Measurements from ENCODE around the gene UBR2. TPM values are rescaled to one million over a fixed set of nuclear protein-coding genes. Genes with fewer than 3 reads are reported as not detected.
"Not testable (repeated sequence)": the region's sequence is repeated elsewhere in the genome, so short reads cannot be mapped to it uniquely, and the experiment has no call there.

The UBR2 gene
- polyA plus RNA-seq, 3 donors from 2014 or later = 6.4 to 17.7 (median 10.6) TPM

DNA sequence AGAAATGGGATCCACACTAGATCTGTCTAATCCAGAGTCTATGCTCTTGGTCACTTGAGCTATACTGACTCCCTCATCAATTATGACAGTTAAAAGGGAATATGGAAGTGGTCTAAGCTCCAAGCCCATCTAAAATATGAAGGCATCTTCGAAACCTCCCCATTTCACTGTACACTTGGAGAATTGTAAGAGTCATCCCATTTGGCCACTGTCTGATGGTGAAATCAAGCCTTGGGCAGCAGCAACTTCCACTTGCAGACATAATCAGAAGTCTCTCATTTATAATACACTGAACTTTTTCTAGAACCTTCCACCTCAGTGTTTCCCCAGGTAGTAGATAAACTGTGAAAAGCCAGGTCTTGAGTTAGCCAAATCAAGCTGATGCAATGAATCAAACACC, 26.3 kb upstream of the UBR2 start:
- Mint-ChIP-seq H3K4me3 (no peak overlapping the region), H3K9me3 (no peaks in the 10 kb centered on the region), H3K27me3 (ENCODE audit: low read depth in 3 of 3) (peaks cover 3 to 10% (median 6%) of the 10 kb centered on the region in 3 donors), H3K4me1 (no peaks in the 10 kb centered on the region), H3K36me3 (no peaks in the 10 kb centered on the region), H3K27ac (no peak overlapping the region)
- DNase-seq = no peak

DNA sequence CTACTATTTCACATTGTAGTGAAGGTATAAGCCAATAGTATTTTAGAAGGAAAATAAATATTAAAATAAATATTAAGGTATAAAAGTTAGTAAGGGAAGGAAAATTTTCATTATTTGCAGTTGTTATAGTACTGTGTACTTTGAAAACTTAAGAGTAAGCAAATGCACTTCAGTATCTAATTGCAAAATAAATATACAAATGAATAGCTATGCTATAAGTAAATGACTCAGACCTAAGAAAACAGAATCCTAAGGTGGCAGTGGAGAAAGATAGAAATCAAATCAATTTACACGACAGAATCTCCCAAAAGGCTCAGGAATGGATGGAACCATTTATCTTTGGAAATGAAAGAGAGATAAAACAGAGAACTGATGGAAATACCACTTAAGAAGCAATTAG, 24.7 kb upstream of the UBR2 start:
- H3K4me3 Mint-ChIP-seq = no peak overlapping the region
- H3K27ac Mint-ChIP-seq = no peak overlapping the region
- no peak for DNase-seq
- H3K4me1 Mint-ChIP-seq = no peaks in the 10 kb centered on the region
- peaks cover 3 to 10% (median 10%) of the 10 kb centered on the region in 3 donors for H3K27me3 Mint-ChIP-seq (ENCODE audit: low read depth in 3 of 3)
- no peaks in the 10 kb centered on the region for H3K9me3 Mint-ChIP-seq
- H3K36me3 Mint-ChIP-seq = no peaks in the 10 kb centered on the region

DNA sequence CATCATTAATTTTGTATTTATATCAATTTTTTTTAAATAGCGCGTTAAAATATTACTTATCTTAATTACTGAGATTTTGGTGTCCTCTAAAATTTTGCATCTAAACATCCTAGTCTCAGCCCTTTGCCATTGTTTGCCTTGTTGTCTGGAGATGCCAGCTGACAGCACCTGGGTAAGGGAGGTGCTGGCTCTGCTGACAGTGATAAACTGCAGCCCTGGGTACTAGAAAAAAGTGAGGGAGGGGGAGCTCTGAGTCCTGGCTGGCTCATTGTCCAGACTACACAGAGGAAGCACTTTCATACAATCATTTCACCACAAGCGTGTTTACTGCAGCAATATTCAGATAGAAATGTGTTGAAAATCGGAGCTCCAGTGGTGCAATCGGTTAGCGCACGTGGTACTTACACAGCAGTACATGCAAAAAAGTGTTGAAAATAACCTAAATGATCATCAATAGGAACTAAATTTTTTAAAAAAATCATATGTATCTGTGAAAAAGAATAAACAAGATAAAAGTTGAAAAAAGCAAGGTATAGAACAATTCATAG, 18.5 kb upstream of the UBR2 start:
- Mint-ChIP-seq H3K27me3 (ENCODE audit: low read depth in 3 of 3) (peaks cover 5 to 12% (median 6%) of the 10 kb centered on the region in 3 donors), H3K4me3 (no peak overlapping the region), H3K9me3 (no peaks in the 10 kb centered on the region), H3K36me3 (no peaks in the 10 kb centered on the region), H3K4me1 (peaks cover 11 to 12% of the 10 kb centered on the region in 2 donors), H3K27ac (no peak overlapping the region)
- DNase-seq = no peak

DNA sequence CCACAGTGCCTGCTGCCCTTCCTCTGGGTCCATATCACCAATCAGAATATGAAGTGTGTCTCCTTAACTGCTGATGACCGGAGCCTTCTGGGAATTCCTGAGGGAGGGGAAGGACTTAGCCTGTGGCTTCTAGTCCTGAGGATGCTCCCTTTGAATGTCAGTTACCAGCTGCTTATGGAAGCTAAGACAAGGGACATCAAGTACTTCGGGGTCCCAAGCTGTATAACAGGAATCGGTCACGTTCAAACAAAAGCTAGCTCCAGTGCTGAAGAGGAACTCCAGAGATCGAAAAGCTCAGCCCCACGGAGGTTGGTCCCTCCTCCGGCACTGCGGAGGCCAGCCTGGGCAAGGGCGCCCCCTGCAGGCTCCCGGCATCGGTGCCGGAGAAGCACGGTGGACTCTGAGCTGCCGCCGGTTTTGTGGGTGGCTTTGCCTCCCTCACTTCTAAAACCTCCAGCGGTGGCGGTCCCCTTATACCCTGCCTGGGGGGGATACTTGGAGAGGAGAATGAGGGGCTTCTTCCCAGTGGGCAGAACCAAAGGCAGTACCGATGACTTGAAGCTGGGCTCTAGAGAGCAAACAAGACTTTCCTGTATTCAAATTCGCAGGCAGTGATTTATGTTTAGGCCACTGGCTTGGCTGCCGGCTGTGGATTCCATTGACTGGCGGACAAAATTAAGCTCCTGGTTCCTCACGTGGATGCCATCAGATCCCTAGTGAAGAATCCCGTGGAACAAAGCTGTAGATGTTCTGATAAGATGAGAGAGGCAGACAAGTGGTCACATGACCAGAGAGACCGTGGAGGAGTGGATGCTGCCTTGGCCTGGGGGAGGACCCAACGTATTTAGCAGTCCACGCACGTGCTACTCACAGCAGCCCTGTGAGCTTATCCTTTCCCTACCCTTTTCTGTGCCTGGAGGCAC, 16.2 kb upstream of the UBR2 start:
- H3K27ac Mint-ChIP-seq = peak overlapping the region in 1 of 6 donors; percentile 21
- H3K4me3 Mint-ChIP-seq = peak overlapping the region; percentile 69 to 80 (median 73)
- H3K9me3 Mint-ChIP-seq = no peaks in the 10 kb centered on the region
- DNase-seq = peak; percentile 77 to 82 (median 80)
- H3K4me1 Mint-ChIP-seq = peaks cover 11 to 12% of the 10 kb centered on the region in 2 donors
- H3K36me3 Mint-ChIP-seq = no peaks in the 10 kb centered on the region
- H3K27me3 Mint-ChIP-seq (ENCODE audit: low read depth in 3 of 3) = peaks cover 2 to 7% (median 6%) of the 10 kb centered on the region in 3 donors

DNA sequence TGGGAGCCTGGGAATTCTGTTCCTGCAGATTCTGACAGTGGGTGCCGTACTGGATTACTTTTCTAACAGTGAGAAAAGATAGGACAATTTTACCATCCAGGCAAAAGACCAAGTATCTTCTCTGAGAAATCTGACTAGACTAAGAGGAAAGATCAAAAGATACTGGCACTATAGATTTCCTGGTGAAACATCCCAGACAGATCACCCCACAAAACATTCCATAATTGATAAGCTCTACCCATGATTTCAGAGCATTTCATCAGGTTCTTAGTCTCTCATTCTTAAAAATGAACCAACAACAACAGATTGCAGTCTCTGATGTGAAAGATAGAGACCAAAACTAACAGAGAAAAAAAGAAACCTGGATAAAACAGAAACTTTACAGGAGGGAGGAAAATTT, 13.6 kb upstream of the UBR2 start:
- H3K36me3 Mint-ChIP-seq = no peaks in the 10 kb centered on the region
- H3K4me1 Mint-ChIP-seq = peaks cover 18 to 19% of the 10 kb centered on the region in 2 donors
- DNase-seq = no peak
- no peak overlapping the region for H3K27ac Mint-ChIP-seq
- peaks cover 2 to 10% (median 7%) of the 10 kb centered on the region in 3 donors for H3K27me3 Mint-ChIP-seq (ENCODE audit: low read depth in 3 of 3)
- no peaks in the 10 kb centered on the region for H3K9me3 Mint-ChIP-seq
- no peak overlapping the region for H3K4me3 Mint-ChIP-seq

DNA sequence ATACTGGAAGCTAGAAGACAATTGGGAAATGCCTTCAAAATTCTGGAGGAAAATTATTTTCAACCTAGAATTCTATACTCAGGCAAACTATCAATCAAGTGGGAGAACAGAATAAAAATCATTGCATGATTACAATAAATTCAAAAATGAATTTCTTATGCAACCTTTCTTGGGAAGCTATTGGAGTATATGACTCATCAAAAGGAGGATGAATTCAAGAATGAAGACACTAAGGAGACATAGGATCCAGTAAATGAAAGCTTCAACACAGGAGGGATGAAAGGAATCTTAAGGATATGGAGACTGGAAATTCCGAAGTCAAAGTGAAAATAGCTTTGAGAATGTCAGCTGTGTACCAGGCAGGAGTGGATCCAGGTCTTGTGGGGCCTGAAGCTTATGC, 12.6 kb upstream of the UBR2 start:
- Mint-ChIP-seq H3K4me3 (no peak overlapping the region), H3K36me3 (no peaks in the 10 kb centered on the region), H3K27me3 (ENCODE audit: low read depth in 3 of 3) (peaks cover 2 to 10% (median 7%) of the 10 kb centered on the region in 3 donors), H3K9me3 (no peaks in the 10 kb centered on the region), H3K27ac (no peak overlapping the region), H3K4me1 (peaks cover 18 to 22% of the 10 kb centered on the region in 2 donors)
- DNase-seq = no peak

DNA sequence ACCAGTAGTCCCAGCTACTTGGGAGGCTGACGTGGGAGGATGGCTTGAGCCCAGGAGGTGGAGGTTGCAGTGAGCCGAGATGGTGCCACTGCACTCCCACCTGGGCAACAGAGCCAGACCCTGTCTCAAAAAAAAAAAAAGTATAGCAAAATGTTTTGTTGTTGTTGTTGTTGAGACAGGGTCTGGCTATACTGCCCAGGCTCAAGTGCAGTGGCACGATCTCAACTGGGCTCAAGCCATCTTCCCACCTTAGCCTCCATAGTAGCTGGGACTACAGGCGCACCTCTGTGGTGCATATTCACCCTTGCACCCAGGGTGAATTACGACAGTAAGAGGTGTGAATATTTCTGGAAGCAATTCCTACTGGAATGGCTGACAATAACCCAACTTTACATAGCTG, 11.4 kb upstream of the UBR2 start:
- H3K27ac Mint-ChIP-seq = no peak overlapping the region
- H3K9me3 Mint-ChIP-seq = no peaks in the 10 kb centered on the region
- peaks cover 2 to 10% (median 7%) of the 10 kb centered on the region in 3 donors for H3K27me3 Mint-ChIP-seq (ENCODE audit: low read depth in 3 of 3)
- peaks cover 13 to 17% of the 10 kb centered on the region in 2 donors for H3K4me1 Mint-ChIP-seq
- no peak for DNase-seq
- H3K36me3 Mint-ChIP-seq = no peaks in the 10 kb centered on the region
- H3K4me3 Mint-ChIP-seq = no peak overlapping the region

DNA sequence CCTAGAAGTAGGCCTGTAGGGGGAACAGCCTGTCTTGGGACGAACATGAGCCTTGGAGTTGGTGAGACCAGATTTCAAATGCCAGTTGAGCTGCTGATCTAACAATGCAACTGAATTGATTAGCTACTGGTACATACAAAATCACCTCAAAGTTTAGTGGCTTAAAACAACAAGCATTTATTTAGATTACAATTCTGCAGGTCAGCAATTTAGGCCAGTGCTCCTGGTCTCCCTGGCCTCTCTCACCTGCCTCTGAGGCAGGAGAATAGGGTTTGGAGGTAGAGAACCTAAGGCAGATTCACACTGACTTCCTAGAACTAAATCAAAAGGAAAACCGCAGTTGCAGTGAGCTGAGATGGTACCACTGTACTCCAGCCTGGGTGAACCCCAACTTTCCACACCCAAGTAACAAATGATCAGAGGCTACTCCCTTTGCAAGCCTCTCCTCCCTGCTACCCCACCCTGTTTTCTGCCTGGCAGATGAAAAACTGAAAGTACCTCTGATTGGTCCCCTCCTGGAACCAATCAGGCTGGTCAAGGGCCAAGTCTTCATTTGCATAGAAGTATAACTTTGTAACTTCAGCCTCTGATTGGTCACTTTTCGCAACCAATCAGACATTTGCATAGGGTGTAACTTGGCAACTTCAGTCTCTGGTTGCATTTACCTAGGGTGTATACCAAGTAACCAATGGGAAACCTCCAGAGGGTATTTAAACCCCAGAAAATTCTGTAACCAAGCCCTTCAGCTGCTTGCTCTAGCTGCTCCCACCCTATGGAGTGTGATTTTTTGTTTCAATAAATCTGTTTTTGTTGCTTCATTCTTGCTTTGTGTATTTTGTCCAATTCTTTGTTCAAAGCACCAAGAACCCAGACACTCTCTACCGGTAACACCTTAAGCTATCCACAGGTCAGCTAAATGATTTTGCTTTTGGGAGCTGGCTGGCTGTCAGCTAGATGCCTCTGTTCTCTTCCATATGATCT, 8.1 kb upstream of the UBR2 start:
- DNase-seq = peak in 1 of 3 donors; percentile 18
- Mint-ChIP-seq H3K36me3 (peaks cover 0 to 3% (median 0%) of the 10 kb centered on the region in 3 donors), H3K4me1 (peaks cover 6 to 11% of the 10 kb centered on the region in 2 donors), H3K9me3 (no peaks in the 10 kb centered on the region), H3K27me3 (ENCODE audit: low read depth in 3 of 3) (peaks cover 0 to 6% (median 5%) of the 10 kb centered on the region in 3 donors), H3K4me3 (no peak overlapping the region), H3K27ac (no peak overlapping the region)

DNA sequence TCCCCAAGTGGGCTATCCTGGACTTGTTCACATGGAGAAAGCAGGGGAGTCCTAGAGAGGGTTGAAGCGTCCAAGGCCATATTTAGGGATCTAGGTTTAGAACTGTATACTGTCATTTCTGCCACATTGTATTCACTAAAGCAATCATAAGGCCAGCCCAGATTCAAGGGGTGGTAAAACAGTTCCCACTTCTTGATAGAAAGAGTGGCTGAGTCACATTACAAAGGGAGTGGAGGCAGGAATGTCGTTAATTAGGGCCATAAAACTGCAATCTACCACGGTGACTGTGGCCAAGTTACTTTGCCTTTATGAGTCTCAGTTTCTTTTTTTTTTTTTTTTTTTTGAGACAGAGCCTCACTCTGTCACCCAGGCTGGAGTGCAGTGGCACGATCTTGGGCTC, 7.4 kb upstream of the UBR2 start:
- Mint-ChIP-seq H3K27ac (no peak overlapping the region), H3K27me3 (ENCODE audit: low read depth in 3 of 3) (peaks cover 0 to 7% (median 5%) of the 10 kb centered on the region in 3 donors), H3K9me3 (no peaks in the 10 kb centered on the region), H3K36me3 (peaks cover 0 to 3% (median 0%) of the 10 kb centered on the region in 3 donors), H3K4me1 (peaks cover 6 to 11% of the 10 kb centered on the region in 2 donors), H3K4me3 (no peak overlapping the region)
- no peak for DNase-seq

DNA sequence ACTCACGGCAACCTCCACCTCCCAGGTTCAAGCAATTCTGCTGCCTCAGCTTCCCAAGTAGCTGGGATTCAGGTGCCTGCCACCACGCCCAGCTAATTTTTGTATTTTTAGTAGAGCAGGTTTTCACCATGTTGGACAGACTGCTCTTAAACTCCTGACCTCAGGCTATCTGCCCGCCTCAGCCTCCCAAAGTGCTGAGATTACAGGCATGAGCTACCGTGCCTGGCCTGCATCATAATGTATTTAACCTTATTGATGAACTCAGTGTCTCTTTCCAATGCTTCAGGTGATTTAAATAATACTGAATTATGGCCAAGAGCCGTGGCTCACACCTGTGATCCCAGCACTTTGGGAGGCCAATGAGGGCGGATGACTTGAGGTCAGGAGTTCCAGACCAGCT, 4.6 kb upstream of the UBR2 start:
- not testable (repeated sequence) for H3K9me3 Mint-ChIP-seq; H3K4me3 Mint-ChIP-seq; H3K27me3 Mint-ChIP-seq (ENCODE audit: low read depth in 3 of 3); H3K27ac Mint-ChIP-seq; H3K36me3 Mint-ChIP-seq; DNase-seq
- peaks cover 11 to 14% of the 10 kb centered on the region in 2 donors for H3K4me1 Mint-ChIP-seq

DNA sequence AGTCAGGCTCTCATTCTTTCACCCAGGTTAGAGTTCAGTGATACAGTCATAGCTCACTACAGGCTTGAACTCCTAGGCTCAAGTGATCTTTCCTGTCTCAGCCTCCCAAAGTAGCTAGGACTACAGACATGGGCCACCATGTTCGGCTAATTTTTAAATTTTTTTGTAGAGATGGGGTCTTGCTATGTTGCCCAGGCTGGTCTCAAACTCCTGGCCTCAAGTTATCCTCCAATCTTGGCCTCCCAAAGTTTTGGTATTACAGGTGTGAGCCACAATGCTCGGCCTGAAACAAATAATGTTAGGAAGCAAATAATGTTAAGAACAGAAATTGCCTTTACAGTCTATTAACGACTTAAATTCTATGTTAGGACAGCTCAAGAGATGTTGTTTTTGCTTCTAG, 1.8 kb upstream of the UBR2 start:
- H3K27me3 Mint-ChIP-seq (ENCODE audit: low read depth in 3 of 3) = peaks cover 2 to 7% (median 3%) of the 10 kb centered on the region in 3 donors
- DNase-seq = no peak
- no peak overlapping the region for H3K4me3 Mint-ChIP-seq
- H3K36me3 Mint-ChIP-seq = peaks cover 0 to 3% (median 3%) of the 10 kb centered on the region in 3 donors
- H3K9me3 Mint-ChIP-seq = no peaks in the 10 kb centered on the region
- H3K4me1 Mint-ChIP-seq = peaks cover 28 to 35% of the 10 kb centered on the region in 2 donors
- no peak overlapping the region for H3K27ac Mint-ChIP-seq

DNA sequence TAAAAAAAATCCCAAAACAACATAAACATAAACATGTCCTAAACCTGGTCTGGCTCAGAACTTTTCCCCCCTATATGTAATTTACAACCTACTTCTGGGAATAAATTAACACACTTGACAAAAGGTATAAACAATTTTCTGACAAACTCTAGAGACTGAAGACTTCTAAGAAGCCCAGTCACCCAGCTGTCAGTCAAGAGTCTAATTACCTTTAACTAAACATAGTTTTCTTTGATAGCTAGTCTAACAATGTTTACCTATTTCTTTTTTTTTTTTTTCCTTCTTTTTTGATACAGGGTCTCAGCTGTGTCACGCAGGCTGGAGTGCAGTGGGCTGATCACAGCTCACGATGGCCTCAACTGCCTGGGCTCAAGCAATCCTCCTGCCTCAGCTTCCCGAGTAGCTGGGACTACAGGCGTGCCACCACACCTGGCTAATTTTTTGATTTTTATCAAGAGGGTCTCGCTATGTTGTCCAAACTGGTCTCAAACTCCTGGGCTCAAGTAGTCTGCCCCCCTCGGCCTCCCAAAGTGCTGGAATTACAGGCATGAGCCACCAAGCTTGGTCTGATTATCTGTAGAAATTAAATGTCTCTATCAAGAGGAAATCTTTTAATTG, 932 bp upstream of the UBR2 start:
- peaks cover 2 to 7% (median 3%) of the 10 kb centered on the region in 3 donors for H3K27me3 Mint-ChIP-seq (ENCODE audit: low read depth in 3 of 3)
- peak overlapping the region in 2 of 6 donors; percentile 90 to 98 for H3K27ac Mint-ChIP-seq
- H3K9me3 Mint-ChIP-seq = no peaks in the 10 kb centered on the region
- peaks cover 33 to 40% of the 10 kb centered on the region in 2 donors for H3K4me1 Mint-ChIP-seq
- no peak for DNase-seq
- peak overlapping the region; percentile 88 to 96 (median 92) for H3K4me3 Mint-ChIP-seq
- H3K36me3 Mint-ChIP-seq = peaks cover 0 to 3% (median 3%) of the 10 kb centered on the region in 3 donors

DNA sequence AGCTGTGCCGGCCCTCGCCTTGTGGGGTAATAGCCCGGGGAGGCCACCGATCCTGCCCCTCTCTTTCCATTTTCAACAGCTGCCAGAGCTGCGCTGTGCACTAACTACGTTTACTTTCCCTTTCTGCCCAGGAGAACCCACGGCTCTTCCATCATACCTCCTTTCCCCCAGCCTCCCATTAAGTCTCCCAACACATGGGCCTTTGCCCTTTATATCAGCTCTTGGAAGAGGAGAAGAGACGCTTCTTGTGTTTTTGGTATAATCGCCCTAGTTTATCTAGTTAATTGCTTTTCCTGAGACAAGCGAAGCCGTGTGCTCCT, 637 bp downstream of the UBR2 start:
- Mint-ChIP-seq H3K9me3 (no peaks in the 10 kb centered on the region), H3K36me3 (peaks cover 0 to 3% (median 3%) of the 10 kb centered on the region in 3 donors), H3K27ac (peak overlapping the region; percentile 90 to 98 (median 94)), H3K27me3 (ENCODE audit: low read depth in 3 of 3) (peaks cover 2 to 7% (median 3%) of the 10 kb centered on the region in 3 donors), H3K4me1 (peaks cover 43 to 48% of the 10 kb centered on the region in 2 donors), H3K4me3 (peak overlapping the region; percentile 88 to 96 (median 92))
- no peak for DNase-seq

All from immature natural killer cell (primary cell).